Neural progenitor cell (in vitro differentiated cells): ENCODE data around the gene LMO2. TPM values are rescaled to one million over a fixed set of nuclear protein-coding genes. Genes with fewer than 3 reads are reported as not detected.
"Not testable (repeated sequence)": the region's sequence is repeated elsewhere in the genome, so short reads cannot be mapped to it uniquely, and the experiment has no call there.

Experiments used
- DNase-seq: peaks from one replicate; pipeline ENCODE4 v3.0.0-alpha.2; 2016; ENCODE audit warnings: low spot score
- H2AFZ ChIP-seq: fragments of 200-600 bp; sonication (generic); replicated peaks from 2 replicates; pipeline ENCODE4 v1.6.1; 2016; ENCODE audit warnings: antibody characterized with exemption
- H3F3A ChIP-seq: fragments of 200-600 bp; sonication (generic); 2 replicates; pipeline ENCODE4 v1.6.1; 2016; ENCODE audit warnings: antibody characterized with exemption, low read depth
- H3K27ac ChIP-seq: fragments of 200-600 bp; sonication (generic); 2 replicates; pipeline ENCODE4 v1.5.1; 2016; ENCODE audit warnings: mild to moderate bottlenecking
- H3K27me3 ChIP-seq: fragments of 200-600 bp; sonication (generic); 2 replicates; pipeline ENCODE4 v1.6.1; 2016; ENCODE audit warnings: mild to moderate bottlenecking, moderate library complexity
- H3K36me3 ChIP-seq: fragments of 200-600 bp; sonication (generic); 2 replicates; pipeline ENCODE4 v1.5.1; 2016
- H3K4me1 ChIP-seq: fragments of 200-600 bp; sonication (generic); 2 replicates; pipeline ENCODE4 v1.6.1; 2016; ENCODE audit warnings: mixed run types
- H3K4me2 ChIP-seq: fragments of 200-600 bp; sonication (generic); 2 replicates; pipeline ENCODE4 v1.6.1; 2016
- H3K4me3 ChIP-seq: fragments of 200-600 bp; sonication (generic); 2 replicates; pipeline ENCODE4 v1.5.1; 2016
- H3K79me2 ChIP-seq: fragments of 200-600 bp; sonication (generic); 2 replicates; pipeline ENCODE4 v1.6.1; 2016; ENCODE audit warnings: low read depth
- H3K9ac ChIP-seq: fragments of 200-600 bp; sonication (generic); 2 replicates; pipeline ENCODE4 v1.6.1; 2016
- H3K9me3 ChIP-seq: fragments of 200-600 bp; sonication (generic); 2 replicates; pipeline ENCODE4 v1.5.1; 2016; ENCODE audit warnings: low read depth
- H4K20me1 ChIP-seq: fragments of 200-600 bp; sonication (generic); 2 replicates; pipeline ENCODE4 v1.6.1; 2016; ENCODE audit warnings: low read depth
- H3K27ac Mint-ChIP-seq: 3 replicates; pipeline ENCODE4 v1.8.0; 2021; ENCODE audit warnings: mixed read lengths
- H3K27me3 Mint-ChIP-seq: 2 replicates; pipeline ENCODE4 v1.8.0; 2022; ENCODE audit warnings: low read depth, mild to moderate bottlenecking, inconsistent platforms, moderate library complexity, mixed read lengths; ENCODE audit not compliant: insufficient read depth
- H3K36me3 Mint-ChIP-seq: 3 replicates; pipeline ENCODE4 v1.8.0; 2021; ENCODE audit warnings: mixed read lengths
- H3K4me1 Mint-ChIP-seq: 3 replicates; pipeline ENCODE4 v1.8.0; 2021; ENCODE audit warnings: mixed read lengths
- H3K4me3 Mint-ChIP-seq: 3 replicates; pipeline ENCODE4 v1.8.0; 2021; ENCODE audit warnings: mild to moderate bottlenecking, moderate library complexity, mixed read lengths
- H3K9me3 Mint-ChIP-seq: 3 replicates; pipeline ENCODE4 v1.8.0; 2020; ENCODE audit warnings: mixed read lengths
- EZH2 ChIP-seq: fragments of 200-600 bp; sonication (generic); IDR thresholded peaks from 2 replicates; pipeline ENCODE4 v1.6.1; 2017; ENCODE audit warnings: antibody characterized with exemption, mild to moderate bottlenecking, moderate library complexity
- EZH2phosphoT487 ChIP-seq: fragments of 200-600 bp; sonication (generic); IDR thresholded peaks from 2 replicates; pipeline ENCODE4 v1.6.1; 2017; ENCODE audit warnings: antibody characterized with exemption
- total RNA-seq: library from RNA; depleted of rRNA; stranded (reverse); fragments of >200 nt; gene quantifications from 2 replicates; pipeline ENCODE4 v1.2.3, GENCODE V29; 2015; ENCODE audit warnings: low replicate concordance
- TF ChIP-seq, protein P1 (sequence below): fragments of 200-600 bp; sonication (generic); IDR thresholded peaks from 2 replicates; pipeline ENCODE4 v1.5.1; 2017; ENCODE audit warnings: antibody characterized with exemption, mild to moderate bottlenecking

The LMO2 gene
- total RNA-seq, 1 donor from 2014 or later: 0.92 TPM

DNA sequence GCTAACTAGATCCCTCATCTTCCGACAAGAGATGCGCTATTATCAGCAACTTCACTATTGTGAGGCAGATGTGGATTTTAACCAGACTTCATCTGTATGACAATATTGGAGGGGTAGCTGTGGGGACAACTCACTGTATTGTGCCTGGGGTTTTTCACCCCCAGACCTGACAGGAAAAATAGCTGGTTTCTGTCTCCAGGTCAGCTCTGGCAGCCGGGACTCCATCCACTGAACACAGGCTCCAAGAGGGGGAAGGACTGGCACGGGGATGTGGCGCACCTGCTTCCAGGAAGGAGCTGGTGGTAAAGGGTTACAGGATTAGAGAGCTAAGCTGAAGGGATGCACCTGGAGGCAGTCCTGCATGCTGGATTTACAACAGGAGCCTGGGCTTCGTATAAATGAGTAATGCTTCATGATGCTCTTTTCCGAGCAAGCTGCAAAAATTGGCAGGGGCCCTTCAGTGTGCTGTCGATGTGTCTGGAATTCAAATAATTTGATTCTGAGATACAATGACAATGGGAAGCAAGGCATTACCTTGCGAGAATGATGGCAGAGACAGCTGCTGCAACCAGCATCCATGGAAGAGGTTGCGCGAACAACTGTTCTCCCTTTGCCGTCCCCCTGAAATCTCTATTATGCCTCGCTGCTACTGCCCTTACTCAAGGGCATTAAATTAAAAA, 49.5 kb downstream of the LMO2 start:
- Mint-ChIP-seq H3K4me3 (no peak overlapping the region), H3K27ac (no peak overlapping the region), H3K27me3 (peaks cover 9% of the 10 kb centered on the region), H3K4me1 (no peaks in the 10 kb centered on the region), H3K9me3 (no peaks in the 10 kb centered on the region), H3K36me3 (no peaks in the 10 kb centered on the region)
- no peak overlapping the region for H3K9ac ChIP-seq
- H3K4me1 ChIP-seq: no peaks in the 10 kb centered on the region
- peaks cover 3% of the 10 kb centered on the region for H3K27me3 ChIP-seq
- no peak overlapping the region for H2AFZ ChIP-seq
- H3K27ac ChIP-seq: no peak overlapping the region
- H3K79me2 ChIP-seq: no peaks in the 10 kb centered on the region
- H3K4me3 ChIP-seq: no peak overlapping the region
- no peaks in the 10 kb centered on the region for H3F3A ChIP-seq
- H3K4me2 ChIP-seq: no peak overlapping the region
- DNase-seq: no peak
- no peaks in the 10 kb centered on the region for H4K20me1 ChIP-seq
- no peaks in the 10 kb centered on the region for H3K36me3 ChIP-seq
- TF ChIP-seq, protein P1, sequence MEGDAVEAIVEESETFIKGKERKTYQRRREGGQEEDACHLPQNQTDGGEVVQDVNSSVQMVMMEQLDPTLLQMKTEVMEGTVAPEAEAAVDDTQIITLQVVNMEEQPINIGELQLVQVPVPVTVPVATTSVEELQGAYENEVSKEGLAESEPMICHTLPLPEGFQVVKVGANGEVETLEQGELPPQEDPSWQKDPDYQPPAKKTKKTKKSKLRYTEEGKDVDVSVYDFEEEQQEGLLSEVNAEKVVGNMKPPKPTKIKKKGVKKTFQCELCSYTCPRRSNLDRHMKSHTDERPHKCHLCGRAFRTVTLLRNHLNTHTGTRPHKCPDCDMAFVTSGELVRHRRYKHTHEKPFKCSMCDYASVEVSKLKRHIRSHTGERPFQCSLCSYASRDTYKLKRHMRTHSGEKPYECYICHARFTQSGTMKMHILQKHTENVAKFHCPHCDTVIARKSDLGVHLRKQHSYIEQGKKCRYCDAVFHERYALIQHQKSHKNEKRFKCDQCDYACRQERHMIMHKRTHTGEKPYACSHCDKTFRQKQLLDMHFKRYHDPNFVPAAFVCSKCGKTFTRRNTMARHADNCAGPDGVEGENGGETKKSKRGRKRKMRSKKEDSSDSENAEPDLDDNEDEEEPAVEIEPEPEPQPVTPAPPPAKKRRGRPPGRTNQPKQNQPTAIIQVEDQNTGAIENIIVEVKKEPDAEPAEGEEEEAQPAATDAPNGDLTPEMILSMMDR: no peak
- TF ChIP-seq EZH2phosphoT487 (no peak), EZH2 (no peak)
- no peaks in the 10 kb centered on the region for H3K9me3 ChIP-seq

DNA sequence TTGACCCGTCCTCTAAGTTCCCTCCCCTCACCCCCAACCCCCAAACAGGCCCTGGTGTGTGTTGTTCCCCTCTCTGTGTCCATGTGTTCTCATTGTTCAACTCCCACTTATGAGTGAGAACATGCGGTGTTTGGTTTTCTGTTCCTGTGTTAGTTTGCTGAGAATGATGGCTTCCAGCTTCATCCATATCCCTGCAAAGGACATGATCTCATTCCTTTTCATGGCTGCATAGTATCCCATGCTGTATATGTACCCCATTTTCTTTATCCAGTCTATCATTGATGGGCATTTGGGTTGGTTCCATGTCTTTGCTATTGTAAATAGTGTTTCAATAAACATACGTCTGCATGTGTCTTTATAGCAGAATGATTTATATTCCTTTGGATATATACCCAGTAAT, 53.6 kb downstream of the LMO2 start:
- H3K4me3 Mint-ChIP-seq, H4K20me1 ChIP-seq, H3K4me3 ChIP-seq, H3K4me1 ChIP-seq, H3K27ac Mint-ChIP-seq, H3K9me3 ChIP-seq, H3K4me1 Mint-ChIP-seq, H3F3A ChIP-seq, H3K27me3 Mint-ChIP-seq, H2AFZ ChIP-seq, H3K27me3 ChIP-seq, H3K36me3 ChIP-seq, H3K9ac ChIP-seq, H3K4me2 ChIP-seq, H3K27ac ChIP-seq, H3K36me3 Mint-ChIP-seq, H3K79me2 ChIP-seq, DNase-seq, H3K9me3 Mint-ChIP-seq: not testable (repeated sequence)

DNA sequence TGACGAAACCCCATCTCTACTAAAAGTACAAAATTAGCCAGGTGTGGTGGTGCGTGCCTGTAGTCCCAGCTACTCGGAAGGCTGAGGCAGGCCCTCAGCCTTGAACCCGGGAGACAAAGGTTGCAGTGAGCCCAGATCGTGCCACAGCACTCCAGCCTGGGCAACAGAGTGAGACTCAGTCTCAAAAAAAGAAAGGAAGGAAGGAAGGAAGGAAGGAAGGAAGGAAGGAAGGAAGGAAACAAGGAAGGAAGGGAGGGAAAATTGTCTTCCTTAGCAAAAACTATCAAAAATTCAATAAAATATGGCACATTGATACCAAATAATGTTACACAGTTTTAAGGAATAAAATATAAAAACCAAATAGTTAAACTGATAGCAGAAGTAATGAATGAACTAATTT, 54.5 kb downstream of the LMO2 start:
- not testable (repeated sequence) for H3K27ac ChIP-seq, H3K27me3 ChIP-seq, H3K36me3 Mint-ChIP-seq, H3K27me3 Mint-ChIP-seq, H3K9me3 Mint-ChIP-seq, H3K4me2 ChIP-seq, H3K4me1 Mint-ChIP-seq, H3F3A ChIP-seq, H2AFZ ChIP-seq, DNase-seq, H3K4me3 ChIP-seq, H4K20me1 ChIP-seq, H3K4me1 ChIP-seq, H3K36me3 ChIP-seq, H3K4me3 Mint-ChIP-seq, H3K9me3 ChIP-seq, H3K79me2 ChIP-seq, H3K27ac Mint-ChIP-seq, H3K9ac ChIP-seq

DNA sequence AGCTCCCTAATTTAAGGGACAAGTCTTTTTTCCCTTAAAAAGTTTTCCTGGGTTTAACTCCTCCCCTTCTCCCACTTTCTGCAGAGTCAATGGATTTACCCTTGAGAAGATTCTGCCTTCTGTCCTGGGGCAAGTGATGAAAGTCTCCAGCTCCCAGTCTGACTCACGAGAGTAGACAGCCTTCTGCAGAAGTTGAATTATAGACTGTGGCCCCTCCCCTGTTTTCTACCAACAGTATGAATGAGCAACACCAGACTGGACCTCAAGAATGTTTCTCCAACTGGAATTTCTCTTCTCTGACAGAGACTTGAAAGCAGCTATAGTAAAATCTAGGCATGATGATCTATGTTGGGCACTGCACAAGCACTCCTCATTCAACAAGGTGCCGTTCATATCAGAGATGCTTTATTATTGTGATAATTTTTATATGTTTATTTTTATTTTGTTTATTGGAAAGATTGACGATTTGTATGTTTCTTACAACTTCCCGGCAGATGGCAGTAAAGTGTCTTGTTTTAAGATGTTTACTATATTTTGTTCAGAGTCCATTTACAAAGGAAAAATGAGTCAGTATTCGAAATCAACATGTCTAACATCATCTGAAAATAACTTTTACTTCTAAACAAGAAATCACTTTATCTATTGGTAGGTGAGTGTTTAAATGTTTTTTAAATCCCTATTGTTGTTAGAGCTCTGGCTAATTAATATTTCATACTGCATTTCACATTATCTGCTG, 56.6 kb downstream of the LMO2 start:
- Histone ChIP-seq H3K4me1 (no peaks in the 10 kb centered on the region), H3K4me3 (no peak overlapping the region), H3F3A (no peaks in the 10 kb centered on the region), H3K4me2 (no peak overlapping the region), H3K79me2 (no peaks in the 10 kb centered on the region), H3K36me3 (no peaks in the 10 kb centered on the region), H3K27ac (no peak overlapping the region), H3K9ac (no peak overlapping the region), H3K27me3 (no peaks in the 10 kb centered on the region), H3K9me3 (no peaks in the 10 kb centered on the region), H4K20me1 (no peaks in the 10 kb centered on the region), H2AFZ (no peak overlapping the region)
- H3K27me3 Mint-ChIP-seq: peaks cover 6% of the 10 kb centered on the region
- no peaks in the 10 kb centered on the region for H3K4me1 Mint-ChIP-seq
- H3K4me3 Mint-ChIP-seq: no peak overlapping the region
- no peaks in the 10 kb centered on the region for H3K36me3 Mint-ChIP-seq
- no peaks in the 10 kb centered on the region for H3K9me3 Mint-ChIP-seq
- DNase-seq: no peak
- no peak for TF ChIP-seq EZH2phosphoT487
- TF ChIP-seq, protein P1: peak; percentile 18
- H3K27ac Mint-ChIP-seq: no peak overlapping the region
